GM21528 (cell line): Measurements from ENCODE around the gene HIGD1B.

Source experiments
- ATAC-seq: cut with Tn5 transposase; IDR thresholded peaks from one replicate; pipeline ENCODE4 v1.9.1; 2021; ENCODE audit warnings: mild to moderate bottlenecking, moderate library complexity; ENCODE audit not compliant: unreplicated experiment, low FRiP score

HIGD1B gene

GRCh38 chr17:44875761-44876160 is 28.1 kb downstream of the HIGD1B start:
- ATAC-seq, result no peak

GRCh38 chr17:44877121-44877520 is 29.4 kb downstream of the HIGD1B start:
- ATAC-seq, result no peak

DNA sequence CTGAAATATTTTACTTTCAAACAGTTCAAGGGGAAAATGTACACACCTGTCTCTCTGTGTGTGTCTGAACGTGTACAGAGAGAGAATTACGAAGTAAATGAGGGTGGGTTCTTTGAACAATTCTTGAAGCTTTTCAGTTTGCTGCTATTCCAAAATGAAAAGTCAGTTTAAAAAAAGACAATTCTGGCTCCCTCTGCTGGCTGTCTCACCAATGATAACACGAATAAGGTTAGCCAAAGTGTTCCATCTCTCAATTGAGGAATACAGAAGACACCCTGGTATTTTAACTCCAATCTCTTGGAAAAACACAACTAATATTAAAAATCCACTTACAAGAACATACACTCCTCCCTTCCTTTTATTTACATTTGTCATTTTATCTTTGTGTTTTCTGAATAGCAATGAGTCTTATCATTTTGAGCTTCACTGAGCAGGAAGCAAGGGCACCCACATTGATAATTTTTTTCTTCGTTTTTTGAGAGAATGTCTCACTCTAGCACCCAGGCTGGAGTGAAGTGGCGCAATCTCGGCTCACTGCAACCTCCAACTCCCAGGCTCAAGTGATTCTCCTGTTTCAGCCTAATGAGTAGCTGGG is 31.0 kb downstream of the HIGD1B start:
- ATAC-seq, result no peak

GRCh38 chr17:44879376-44879775 is 31.7 kb downstream of the HIGD1B start:
- no peak for ATAC-seq

DNA sequence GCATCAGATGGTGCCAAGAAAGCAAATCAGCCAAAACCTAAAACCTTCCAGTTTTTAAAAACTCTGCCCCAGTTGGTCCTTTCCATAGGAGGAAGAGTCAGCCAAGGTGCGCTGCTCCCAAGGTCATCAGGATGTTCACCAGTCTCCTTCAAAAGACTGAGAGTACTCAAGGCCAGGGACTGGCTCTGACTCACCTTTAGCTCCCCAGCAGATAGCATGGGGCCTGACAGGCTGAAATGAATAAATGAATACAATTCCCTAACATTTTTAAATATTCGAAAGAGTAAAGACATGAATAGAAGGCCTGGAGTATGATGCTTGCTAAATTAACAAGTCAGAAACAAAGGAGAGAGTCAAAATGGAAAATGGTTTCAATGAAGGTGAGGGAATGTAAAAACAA is 32.4 kb downstream of the HIGD1B start:
- ATAC-seq, result no peak

DNA sequence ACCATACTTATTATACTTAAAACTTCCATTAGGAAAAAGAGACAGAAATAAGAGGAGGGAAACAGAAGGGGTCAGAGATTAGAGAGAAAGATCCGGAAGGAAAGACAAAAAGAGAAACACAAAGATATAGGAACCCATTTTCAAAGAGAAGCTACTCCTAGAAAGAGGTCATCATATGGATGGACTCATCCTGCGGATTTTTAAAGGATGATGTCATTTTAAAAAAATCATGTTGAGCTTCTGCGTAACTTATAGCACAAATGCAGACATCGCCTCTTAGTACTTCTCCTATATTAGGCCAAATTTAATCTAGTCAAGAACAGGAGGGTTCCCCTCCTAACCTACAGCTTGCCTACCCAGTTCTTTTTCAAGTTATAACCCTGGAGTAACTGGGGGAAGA is 33.5 kb downstream of the HIGD1B start:
- ATAC-seq, result no peak

DNA sequence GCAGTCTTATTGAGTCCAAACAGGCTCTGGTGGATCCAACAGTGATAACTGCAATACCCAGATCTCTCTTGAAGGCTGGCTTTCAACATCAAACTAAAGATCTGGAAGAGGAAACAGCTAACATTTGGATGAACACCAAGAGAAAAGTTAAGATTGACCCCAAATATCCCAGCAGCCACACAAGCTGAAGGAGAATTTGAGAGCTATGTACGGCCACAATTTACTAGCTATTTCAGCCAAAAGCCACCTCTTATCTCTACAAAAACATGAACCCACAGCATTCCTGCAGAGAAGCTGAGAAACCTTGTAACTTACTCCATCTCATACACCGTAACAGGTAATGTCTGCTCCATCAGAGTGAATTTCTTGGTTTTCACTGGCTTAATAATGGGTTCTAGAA is 37.3 kb downstream of the HIGD1B start:
- no peak for ATAC-seq

DNA sequence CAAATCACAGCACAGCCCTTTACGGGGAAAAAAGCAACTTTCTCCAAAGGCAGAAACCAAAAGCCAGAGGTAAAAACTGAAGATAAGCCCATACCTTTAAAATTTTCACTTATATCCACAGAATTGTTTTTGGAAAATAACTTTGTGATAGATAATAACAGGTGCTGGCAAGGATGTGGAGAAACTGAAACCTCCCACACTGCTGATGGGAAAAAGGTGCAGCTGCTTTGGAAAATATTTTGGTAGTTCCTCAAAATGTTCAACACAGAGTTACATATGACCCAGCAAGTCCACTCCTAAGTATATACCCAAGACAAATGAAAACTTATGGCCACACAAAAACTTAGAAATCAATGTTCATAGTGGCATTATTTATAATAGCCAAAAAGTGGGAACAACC is 39.3 kb downstream of the HIGD1B start:
- no peak for ATAC-seq

DNA sequence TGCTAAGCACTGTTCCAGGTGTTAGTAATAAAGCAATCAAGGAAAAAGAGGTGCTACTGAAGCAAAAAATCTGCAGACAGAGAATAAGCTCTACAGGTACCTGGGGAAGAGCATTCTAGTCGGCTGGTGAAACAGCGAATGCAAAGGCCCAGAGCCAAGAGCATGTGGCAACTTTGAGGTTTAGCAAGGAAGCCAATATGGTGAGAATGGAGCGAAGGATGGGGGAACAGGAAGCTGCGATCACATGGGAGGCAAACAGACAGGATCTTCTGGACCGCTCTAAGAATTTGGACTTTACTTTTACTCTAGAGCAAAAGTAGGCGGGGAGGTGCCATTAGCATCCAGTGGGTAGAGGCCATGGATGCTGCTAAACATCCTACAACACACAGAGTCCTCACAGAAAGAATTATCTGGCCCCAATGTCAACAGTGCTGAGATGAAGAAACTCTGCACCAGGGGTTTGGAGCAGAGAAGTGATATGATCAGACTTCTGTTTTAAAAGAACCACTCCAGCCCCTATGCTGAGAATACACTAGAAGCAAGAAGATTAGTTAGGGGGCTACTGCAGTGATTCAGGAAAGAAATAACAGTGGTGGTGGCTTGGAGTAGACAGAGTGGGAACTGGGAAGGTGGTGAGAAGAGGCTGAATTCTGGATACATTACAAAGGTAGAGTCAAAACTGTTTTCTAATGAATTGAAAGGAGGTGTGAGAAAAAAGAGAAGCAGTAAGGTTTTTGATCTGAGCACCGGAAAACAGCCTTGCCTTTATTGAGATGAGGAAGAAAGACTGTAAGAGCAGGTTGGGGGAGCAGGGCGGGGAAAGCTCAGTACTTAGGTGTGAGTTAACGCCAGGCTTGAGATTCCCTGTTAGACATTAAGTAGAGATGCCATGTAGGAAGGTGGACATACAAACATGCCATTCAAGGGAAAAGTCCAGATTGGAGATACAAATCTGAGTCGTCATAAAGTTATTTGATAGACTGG is 40.6 kb downstream of the HIGD1B start:
- ATAC-seq, result no peak

GRCh38 chr17:44889003-44889402 is 41.3 kb downstream of the HIGD1B start:
- ATAC-seq, result no peak

DNA sequence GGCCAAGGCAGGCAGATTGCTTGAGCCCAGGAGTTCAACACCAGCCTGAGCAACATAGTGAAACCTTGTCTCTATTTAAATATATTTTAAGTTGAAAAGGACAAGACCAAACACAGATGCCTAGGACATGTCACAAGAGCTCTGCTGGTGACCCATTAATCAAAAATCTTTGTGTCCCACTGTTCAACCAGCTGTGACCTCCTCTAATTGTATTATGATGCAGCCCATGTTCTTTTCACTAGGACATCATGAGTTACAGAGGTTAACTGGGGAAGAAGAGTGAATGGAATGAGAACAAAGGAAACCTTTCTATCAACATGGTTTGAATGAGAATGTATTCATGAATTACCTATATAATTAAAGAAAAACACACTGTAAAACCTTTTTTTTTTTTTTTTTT is 44.6 kb downstream of the HIGD1B start:
- no peak for ATAC-seq

DNA sequence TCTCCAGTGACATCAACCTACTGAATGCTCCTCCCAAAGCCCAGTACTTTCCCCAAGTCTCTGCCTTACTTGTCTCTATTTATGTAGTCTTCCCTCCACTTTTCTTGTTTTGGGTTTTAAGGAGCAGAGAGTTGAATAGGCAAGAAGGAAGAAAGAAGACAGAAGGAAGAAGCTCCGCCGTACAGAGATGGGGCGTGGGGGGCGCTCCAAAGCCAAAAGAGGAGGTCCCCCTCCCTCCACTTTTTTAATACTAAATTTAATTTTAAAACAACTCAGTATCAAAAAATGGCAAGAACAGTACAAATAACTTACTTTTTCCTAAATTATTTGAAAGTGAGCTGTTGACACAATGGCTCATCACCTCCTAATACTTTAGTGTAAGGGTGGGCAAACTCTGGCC is 47.0 kb downstream of the HIGD1B start:
- no peak for ATAC-seq

DNA sequence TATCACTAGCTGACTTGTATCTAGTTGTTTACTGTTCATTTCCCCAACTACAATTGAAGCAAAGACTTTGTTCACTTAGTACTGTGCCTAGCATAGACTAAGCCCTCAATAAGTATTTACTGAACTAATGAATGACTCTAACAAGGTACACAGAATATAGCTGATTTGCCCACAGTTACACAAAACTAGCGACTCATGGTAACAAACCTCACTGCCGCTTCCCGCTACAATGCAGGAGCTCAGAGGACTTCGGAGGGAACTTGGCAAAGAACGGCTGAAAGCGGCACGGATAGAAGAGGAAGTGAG is 51.0 kb downstream of the HIGD1B start:
- no peak for ATAC-seq

DNA sequence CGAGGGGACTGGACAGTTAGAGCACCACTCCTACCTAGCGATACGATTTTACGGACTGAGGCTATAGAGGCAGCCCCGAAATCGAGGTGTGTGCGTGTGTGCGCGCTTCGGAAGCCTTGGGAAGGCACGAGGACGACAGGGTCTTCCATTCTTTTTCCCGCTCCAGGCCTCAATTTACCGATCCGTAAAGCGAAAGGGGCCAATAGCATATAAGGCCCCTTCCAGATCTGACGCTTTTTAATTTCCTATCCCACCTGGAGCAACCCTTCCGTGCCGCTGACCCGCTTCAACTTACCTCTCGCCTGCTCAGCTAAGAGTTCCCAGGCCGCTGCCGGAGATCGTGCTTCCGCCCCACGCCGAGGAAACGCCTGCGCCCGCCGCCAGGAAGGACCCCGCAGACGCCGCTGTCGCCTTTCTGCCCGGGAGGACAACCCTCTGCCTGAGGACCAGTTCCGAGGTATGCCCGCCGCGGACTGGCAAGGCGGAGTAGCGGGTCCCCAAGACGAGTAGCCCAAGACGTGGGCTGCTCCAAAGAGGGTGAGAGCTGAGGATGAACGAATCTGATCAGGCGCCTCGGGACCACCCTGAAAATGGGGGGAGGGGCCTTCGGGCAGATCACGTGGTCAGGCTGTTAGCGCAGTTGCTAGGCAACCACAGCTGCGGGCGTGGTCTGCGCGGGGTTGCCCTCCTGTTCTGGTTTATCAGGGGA is 51.5 kb downstream of the HIGD1B start, which contains the start of gene EFTUD2:
EFTUD2 (minus strand) TSS at position 372 of the 709 bp plus-strand sequence. CDS start 4,924 bp downstream, outside the sequence.
- peak; percentile 83 for ATAC-seq
